Upper lobe of right lung (tissue), 1 donor: Measurements from ENCODE around the gene LRRC27. TPM values are rescaled to one million over a fixed set of nuclear protein-coding genes. Genes with fewer than 3 reads are reported as not detected.

ENCODE experiments used
- ATAC-seq: fragments of 200-7000 bp; cut with Tn5 transposase; one replicate; pipeline ENCODE4 v1.9.1; 2020; ENCODE audit warnings: mild to moderate bottlenecking, moderate library complexity
- DNase-seq: peaks from one replicate; pipeline ENCODE4 v3.0.0-alpha.2; 2020
- H3K27ac ChIP-seq: fragments of 200-600 bp; one replicate; pipeline ENCODE4 v1.8.0; 2022
- H3K27me3 ChIP-seq: fragments of 200-600 bp; one replicate; pipeline ENCODE4 v1.8.0; 2022; ENCODE audit warnings: mild to moderate bottlenecking
- H3K36me3 ChIP-seq: fragments of 200-600 bp; one replicate; pipeline ENCODE4 v1.8.0; 2022
- H3K4me1 ChIP-seq: fragments of 200-600 bp; one replicate; pipeline ENCODE4 v1.8.0; 2022
- H3K4me3 ChIP-seq: fragments of 200-600 bp; one replicate; pipeline ENCODE4 v1.8.0; 2022; ENCODE audit warnings: mild to moderate bottlenecking
- H3K9me3 ChIP-seq: fragments of 200-600 bp; one replicate; pipeline ENCODE4 v1.8.0; 2022
- CTCF ChIP-seq: fragments of 200-600 bp; IDR thresholded peaks from one replicate; pipeline ENCODE4 v1.8.0; 2022; ENCODE audit warnings: antibody characterized with exemption
- intact Hi-C: fragments of 100-400 bp; cut with DNase I; formaldehyde crosslinking; loops from one replicate; pipeline ENCODE4 v1.11.0; 2022
- total RNA-seq: library from RNA; stranded (reverse); fragmentation: NEBNext Ultra II Directional; extraction: Animal tissue kit (Norgen Biotek cat#: 25700); gene quantifications from one replicate; pipeline ENCODE4 v1.2.1, GENCODE V29; 2021
- donor health status: DM: no; HTN: yes; CAD: no; lungs with severe emphysema.

LRRC27 gene
- total RNA-seq, 1 donor from 2014 or later, result 6.3 TPM

DNA sequence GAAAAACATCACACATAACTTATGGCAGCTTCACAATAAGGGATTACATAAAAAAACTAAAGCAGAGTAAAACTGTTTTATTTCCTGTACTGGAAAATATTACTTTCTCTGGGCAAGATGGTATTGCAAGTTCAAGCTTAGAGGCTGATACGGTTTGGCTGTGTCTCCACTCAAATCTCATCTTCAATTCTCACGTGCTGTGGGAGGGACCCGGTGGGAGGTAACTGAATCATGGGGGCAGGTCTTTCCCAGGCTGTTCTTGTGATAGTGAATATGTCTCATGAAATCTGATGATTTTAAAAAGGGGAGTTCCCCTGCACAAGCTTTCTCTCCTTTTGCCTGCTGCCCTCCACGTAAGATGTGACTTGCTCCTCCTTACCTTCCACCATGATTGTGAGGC, 5.1 kb upstream of the LRRC27 start:
- ATAC-seq (no peak), DNase-seq (no peak)
- intact Hi-C loops, result no loop called here
- H3K4me1 ChIP-seq, result peaks cover 14% of the 10 kb centered on the region
- H3K4me3 ChIP-seq, result no peak overlapping the region
- H3K27ac ChIP-seq, result no peak overlapping the region
- no peaks in the 10 kb centered on the region for H3K36me3 ChIP-seq
- no peaks in the 10 kb centered on the region for H3K9me3 ChIP-seq
- H3K27me3 ChIP-seq, result no peaks in the 10 kb centered on the region
- no peak for TF ChIP-seq CTCF

DNA sequence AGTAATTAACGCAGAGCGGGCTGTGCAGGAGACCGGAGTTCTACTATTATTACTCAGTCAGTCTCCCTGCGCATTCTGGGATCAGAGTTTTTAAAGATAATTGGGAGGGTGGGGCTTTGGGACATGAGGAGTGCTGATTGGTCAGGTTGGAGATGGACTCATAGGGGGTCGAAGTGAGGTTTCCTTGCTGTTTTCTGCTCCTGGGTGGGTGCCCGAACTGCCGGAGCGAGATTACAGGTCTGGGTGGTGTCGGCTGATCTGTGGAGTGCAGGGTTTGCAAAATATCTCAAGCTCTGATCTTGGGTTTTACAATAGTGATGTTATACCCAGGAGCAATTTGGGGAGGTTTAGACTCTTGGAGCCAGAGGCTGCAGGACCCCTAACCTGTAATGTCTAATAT, 3.9 kb upstream of the LRRC27 start:
- DNase-seq (no peak), ATAC-seq (no peak)
- Histone ChIP-seq H3K27ac (no peak overlapping the region), H3K36me3 (no peaks in the 10 kb centered on the region), H3K4me3 (no peak overlapping the region), H3K9me3 (no peaks in the 10 kb centered on the region), H3K27me3 (no peaks in the 10 kb centered on the region), H3K4me1 (peaks cover 19% of the 10 kb centered on the region)
- intact Hi-C loops, result no loop called here
- no peak for TF ChIP-seq CTCF

- DNase-seq, result no peak
- TF ChIP-seq CTCF, result no peak
- Histone ChIP-seq H3K36me3 (no peaks in the 10 kb centered on the region), H3K4me1 (peaks cover 19% of the 10 kb centered on the region), H3K4me3 (no peak overlapping the region), H3K9me3 (no peaks in the 10 kb centered on the region), H3K27me3 (no peaks in the 10 kb centered on the region), H3K27ac (no peak overlapping the region)
- intact Hi-C loops, result no loop called here
- ATAC-seq, result no peak
Observed at GRCh38 chr10:132328738-132329137, 3.3 kb upstream of the LRRC27 start.

GRCh38 chr10:132329565-132330485, 2.2 kb upstream of the LRRC27 start:
- no peak for ATAC-seq
- Histone ChIP-seq H3K27me3 (no peaks in the 10 kb centered on the region), H3K9me3 (no peaks in the 10 kb centered on the region), H3K4me1 (peaks cover 19% of the 10 kb centered on the region), H3K36me3 (no peaks in the 10 kb centered on the region), H3K27ac (peak overlapping the region; percentile 45), H3K4me3 (peak overlapping the region; percentile 57)
- intact Hi-C loops, result no loop called here
- DNase-seq, result no peak
- TF ChIP-seq CTCF, result no peak

GRCh38 chr10:132330486-132330833, 1.5 kb upstream of the LRRC27 start:
- Histone ChIP-seq H3K36me3 (no peaks in the 10 kb centered on the region), H3K27ac (no peak overlapping the region), H3K9me3 (no peaks in the 10 kb centered on the region), H3K27me3 (no peaks in the 10 kb centered on the region), H3K4me1 (peaks cover 19% of the 10 kb centered on the region), H3K4me3 (peak overlapping the region; percentile 57)
- TF ChIP-seq CTCF, result no peak
- intact Hi-C loops, result no loop called here
- DNase-seq, result no peak
- ATAC-seq, result no peak
